ENCODE measurements around the gene ELK4.

DNA sequence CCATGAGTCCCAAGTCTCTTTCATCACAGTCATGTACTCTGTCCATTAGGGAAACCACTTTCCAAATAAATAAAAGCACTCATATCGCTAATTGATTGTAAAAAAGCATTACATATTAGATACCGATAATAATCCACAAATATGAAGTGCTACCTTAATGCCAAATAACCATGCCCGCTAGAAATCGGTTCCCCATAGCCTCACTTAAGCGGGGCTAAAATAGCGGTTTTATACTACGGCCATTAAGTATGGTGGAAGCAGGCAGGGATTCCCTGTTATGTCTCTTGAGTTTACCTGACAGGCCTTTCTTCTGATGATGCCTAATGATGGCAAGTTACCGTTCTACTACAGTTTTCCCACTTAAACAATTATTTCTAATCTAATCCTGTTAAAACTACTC is 3.9 kb downstream of the ELK4 start:
- TF ChIP-seq EZH2 (optimal IDR thresholded peaks at IDR 0.05; ENCODE audit: low read depth, low read length) (no peak), EZH2phosphoT487 (IDR thresholded peaks at IDR 0.05; ENCODE audit: low read length) (no peak)
- TF ChIP-seq, protein P1, sequence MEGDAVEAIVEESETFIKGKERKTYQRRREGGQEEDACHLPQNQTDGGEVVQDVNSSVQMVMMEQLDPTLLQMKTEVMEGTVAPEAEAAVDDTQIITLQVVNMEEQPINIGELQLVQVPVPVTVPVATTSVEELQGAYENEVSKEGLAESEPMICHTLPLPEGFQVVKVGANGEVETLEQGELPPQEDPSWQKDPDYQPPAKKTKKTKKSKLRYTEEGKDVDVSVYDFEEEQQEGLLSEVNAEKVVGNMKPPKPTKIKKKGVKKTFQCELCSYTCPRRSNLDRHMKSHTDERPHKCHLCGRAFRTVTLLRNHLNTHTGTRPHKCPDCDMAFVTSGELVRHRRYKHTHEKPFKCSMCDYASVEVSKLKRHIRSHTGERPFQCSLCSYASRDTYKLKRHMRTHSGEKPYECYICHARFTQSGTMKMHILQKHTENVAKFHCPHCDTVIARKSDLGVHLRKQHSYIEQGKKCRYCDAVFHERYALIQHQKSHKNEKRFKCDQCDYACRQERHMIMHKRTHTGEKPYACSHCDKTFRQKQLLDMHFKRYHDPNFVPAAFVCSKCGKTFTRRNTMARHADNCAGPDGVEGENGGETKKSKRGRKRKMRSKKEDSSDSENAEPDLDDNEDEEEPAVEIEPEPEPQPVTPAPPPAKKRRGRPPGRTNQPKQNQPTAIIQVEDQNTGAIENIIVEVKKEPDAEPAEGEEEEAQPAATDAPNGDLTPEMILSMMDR (IDR thresholded peaks at IDR 0.05; ENCODE audit: low read length) = no peak

Data from MM.1S (cell line).